ENCODE data around the gene CDCP2.

CDCP2 gene

DNA sequence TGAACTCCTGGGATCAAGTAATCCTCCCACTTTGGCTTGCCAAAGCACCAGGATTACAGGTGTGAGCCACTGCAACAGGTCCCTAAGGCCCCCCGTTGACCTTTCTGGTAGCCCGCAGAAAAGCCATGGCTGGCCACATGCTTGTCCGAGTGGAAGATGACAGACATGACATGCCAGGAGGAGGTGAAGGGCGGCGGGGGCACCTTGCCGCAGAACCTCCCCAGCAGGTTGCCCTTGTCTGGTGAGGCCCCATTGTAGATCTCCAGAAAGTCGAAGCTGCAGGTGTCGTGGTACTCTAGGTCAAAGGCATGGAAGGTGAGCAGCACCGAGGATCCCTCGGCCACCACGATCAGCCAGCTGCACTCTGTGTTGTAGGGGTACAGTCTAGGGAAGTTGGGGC lies 8.4 kb downstream of the CDCP2 start:
- no peak for ATAC-seq
- TF ChIP-seq, protein P1, sequence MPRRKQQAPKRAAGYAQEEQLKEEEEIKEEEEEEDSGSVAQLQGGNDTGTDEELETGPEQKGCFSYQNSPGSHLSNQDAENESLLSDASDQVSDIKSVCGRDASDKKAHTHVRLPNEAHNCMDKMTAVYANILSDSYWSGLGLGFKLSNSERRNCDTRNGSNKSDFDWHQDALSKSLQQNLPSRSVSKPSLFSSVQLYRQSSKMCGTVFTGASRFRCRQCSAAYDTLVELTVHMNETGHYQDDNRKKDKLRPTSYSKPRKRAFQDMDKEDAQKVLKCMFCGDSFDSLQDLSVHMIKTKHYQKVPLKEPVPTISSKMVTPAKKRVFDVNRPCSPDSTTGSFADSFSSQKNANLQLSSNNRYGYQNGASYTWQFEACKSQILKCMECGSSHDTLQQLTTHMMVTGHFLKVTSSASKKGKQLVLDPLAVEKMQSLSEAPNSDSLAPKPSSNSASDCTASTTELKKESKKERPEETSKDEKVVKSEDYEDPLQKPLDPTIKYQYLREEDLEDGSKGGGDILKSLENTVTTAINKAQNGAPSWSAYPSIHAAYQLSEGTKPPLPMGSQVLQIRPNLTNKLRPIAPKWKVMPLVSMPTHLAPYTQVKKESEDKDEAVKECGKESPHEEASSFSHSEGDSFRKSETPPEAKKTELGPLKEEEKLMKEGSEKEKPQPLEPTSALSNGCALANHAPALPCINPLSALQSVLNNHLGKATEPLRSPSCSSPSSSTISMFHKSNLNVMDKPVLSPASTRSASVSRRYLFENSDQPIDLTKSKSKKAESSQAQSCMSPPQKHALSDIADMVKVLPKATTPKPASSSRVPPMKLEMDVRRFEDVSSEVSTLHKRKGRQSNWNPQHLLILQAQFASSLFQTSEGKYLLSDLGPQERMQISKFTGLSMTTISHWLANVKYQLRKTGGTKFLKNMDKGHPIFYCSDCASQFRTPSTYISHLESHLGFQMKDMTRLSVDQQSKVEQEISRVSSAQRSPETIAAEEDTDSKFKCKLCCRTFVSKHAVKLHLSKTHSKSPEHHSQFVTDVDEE (CRISPR knock-in tag; IDR thresholded peaks at IDR 0.05), result no peak
- TF ChIP-seq ZNF8 (CRISPR knock-in tag; IDR thresholded peaks at IDR 0.05), result no peak
- no peak for TF ChIP-seq BACH2 (CRISPR knock-in tag; IDR thresholded peaks at IDR 0.05; ENCODE audit: borderline replicate concordance)
- TF ChIP-seq GLIS3 (CRISPR knock-in tag; IDR thresholded peaks at IDR 0.05), result no peak
- no peak for TF ChIP-seq OSR1 (CRISPR knock-in tag; IDR thresholded peaks at IDR 0.05)
- no peak for TF ChIP-seq ESRRG (CRISPR knock-in tag; IDR thresholded peaks at IDR 0.05)
- TF ChIP-seq, protein P2, sequence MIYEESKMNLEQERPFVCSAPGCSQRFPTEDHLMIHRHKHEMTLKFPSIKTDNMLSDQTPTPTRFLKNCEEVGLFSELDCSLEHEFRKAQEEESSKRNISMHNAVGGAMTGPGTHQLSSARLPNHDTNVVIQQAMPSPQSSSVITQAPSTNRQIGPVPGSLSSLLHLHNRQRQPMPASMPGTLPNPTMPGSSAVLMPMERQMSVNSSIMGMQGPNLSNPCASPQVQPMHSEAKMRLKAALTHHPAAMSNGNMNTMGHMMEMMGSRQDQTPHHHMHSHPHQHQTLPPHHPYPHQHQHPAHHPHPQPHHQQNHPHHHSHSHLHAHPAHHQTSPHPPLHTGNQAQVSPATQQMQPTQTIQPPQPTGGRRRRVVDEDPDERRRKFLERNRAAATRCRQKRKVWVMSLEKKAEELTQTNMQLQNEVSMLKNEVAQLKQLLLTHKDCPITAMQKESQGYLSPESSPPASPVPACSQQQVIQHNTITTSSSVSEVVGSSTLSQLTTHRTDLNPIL (CRISPR knock-in tag; IDR thresholded peaks at IDR 0.05; ENCODE audit: low read depth), result no peak
- no peak for TF ChIP-seq ZNF565 (CRISPR knock-in tag; conservative IDR thresholded peaks at IDR 0.05; ENCODE audit: low read depth)
- no peak for TF ChIP-seq ZC3H10 (CRISPR knock-in tag; IDR thresholded peaks at IDR 0.05)
- TF ChIP-seq, protein P3, sequence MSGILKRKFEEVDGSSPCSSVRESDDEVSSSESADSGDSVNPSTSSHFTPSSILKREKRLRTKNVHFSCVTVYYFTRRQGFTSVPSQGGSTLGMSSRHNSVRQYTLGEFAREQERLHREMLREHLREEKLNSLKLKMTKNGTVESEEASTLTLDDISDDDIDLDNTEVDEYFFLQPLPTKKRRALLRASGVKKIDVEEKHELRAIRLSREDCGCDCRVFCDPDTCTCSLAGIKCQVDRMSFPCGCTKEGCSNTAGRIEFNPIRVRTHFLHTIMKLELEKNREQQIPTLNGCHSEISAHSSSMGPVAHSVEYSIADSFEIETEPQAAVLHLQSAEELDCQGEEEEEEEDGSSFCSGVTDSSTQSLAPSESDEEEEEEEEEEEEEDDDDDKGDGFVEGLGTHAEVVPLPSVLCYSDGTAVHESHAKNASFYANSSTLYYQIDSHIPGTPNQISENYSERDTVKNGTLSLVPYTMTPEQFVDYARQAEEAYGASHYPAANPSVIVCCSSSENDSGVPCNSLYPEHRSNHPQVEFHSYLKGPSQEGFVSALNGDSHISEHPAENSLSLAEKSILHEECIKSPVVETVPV (CRISPR knock-in tag; IDR thresholded peaks at IDR 0.05), result no peak
- TF ChIP-seq RARB (CRISPR knock-in tag; IDR thresholded peaks at IDR 0.05), result no peak
- TF ChIP-seq ZNF70 (CRISPR knock-in tag; IDR thresholded peaks at IDR 0.05), result no peak
- TF ChIP-seq SNAI2 (CRISPR knock-in tag; IDR thresholded peaks at IDR 0.05), result no peak
- TF ChIP-seq ARNTL (CRISPR knock-in tag; IDR thresholded peaks at IDR 0.05; ENCODE audit: borderline replicate concordance, low read depth), result no peak
- TF ChIP-seq TOX (CRISPR knock-in tag; IDR thresholded peaks at IDR 0.05; ENCODE audit: borderline replicate concordance), result no peak
- no peak for TF ChIP-seq ISL1 (CRISPR knock-in tag; IDR thresholded peaks at IDR 0.05)
- no peak for TF ChIP-seq CSDC2 (CRISPR knock-in tag; IDR thresholded peaks at IDR 0.05)
- no peak for TF ChIP-seq PPARA (CRISPR knock-in tag; IDR thresholded peaks at IDR 0.05; ENCODE audit: borderline replicate concordance)
- TF ChIP-seq, protein P4, sequence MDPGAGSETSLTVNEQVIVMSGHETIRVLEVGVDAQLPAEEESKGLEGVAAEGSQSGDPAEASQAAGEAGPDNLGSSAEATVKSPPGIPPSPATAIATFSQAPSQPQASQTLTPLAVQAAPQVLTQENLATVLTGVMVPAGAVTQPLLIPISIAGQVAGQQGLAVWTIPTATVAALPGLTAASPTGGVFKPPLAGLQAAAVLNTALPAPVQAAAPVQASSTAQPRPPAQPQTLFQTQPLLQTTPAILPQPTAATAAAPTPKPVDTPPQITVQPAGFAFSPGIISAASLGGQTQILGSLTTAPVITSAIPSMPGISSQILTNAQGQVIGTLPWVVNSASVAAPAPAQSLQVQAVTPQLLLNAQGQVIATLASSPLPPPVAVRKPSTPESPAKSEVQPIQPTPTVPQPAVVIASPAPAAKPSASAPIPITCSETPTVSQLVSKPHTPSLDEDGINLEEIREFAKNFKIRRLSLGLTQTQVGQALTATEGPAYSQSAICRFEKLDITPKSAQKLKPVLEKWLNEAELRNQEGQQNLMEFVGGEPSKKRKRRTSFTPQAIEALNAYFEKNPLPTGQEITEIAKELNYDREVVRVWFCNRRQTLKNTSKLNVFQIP (CRISPR knock-in tag; IDR thresholded peaks at IDR 0.05; ENCODE audit: borderline replicate concordance, low read depth), result no peak
- no peak for TF ChIP-seq ZFP3 (CRISPR knock-in tag; IDR thresholded peaks at IDR 0.05)

DNA sequence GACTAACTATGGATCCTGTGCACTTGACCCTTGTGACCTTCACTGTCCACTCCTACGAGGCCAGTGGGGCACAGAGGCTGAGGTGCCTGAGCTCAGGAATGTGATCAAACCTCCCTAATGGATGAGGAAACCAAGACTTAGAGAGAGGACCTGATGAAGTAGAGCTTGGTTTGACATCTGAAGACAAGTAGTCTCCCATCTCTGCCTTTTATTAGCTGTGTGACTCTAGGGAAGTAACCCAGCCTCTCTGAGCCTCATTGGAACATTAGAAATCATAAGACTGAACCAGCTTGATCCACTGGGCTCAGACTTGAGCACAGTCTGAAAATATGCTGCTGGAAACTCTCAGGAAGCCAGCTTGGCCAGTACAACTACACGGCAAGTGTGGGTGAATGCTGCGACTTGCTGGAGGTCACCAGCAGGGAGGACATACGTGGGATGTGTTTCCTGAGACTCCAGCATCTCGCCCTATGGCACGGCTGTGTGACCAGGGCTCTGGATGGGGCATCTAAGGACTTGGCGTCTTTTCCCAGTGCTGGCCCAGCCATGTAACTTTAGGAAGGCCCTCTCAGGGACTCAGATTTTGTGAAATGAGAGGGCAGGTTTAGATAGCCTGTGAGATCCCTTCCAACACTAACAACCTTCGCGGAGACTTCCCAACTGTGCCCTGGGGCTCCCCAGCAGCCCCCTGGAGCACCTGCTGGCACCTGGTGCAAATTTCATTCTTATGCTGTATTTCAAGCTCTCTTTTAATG lies 10.5 kb downstream of the CDCP2 start:
- TF ChIP-seq, protein P3 (CRISPR knock-in tag; IDR thresholded peaks at IDR 0.05), result no peak
- TF ChIP-seq GLIS3 (CRISPR knock-in tag; IDR thresholded peaks at IDR 0.05) (no peak), ZNF70 (CRISPR knock-in tag; IDR thresholded peaks at IDR 0.05) (no peak), ZNF8 (CRISPR knock-in tag; IDR thresholded peaks at IDR 0.05) (no peak), ZNF565 (CRISPR knock-in tag; conservative IDR thresholded peaks at IDR 0.05; ENCODE audit: low read depth) (no peak), OSR1 (CRISPR knock-in tag; IDR thresholded peaks at IDR 0.05) (no peak), ESRRG (CRISPR knock-in tag; IDR thresholded peaks at IDR 0.05) (no peak), ZC3H10 (CRISPR knock-in tag; IDR thresholded peaks at IDR 0.05) (no peak), RARB (CRISPR knock-in tag; IDR thresholded peaks at IDR 0.05) (no peak), CSDC2 (CRISPR knock-in tag; IDR thresholded peaks at IDR 0.05) (no peak), ISL1 (CRISPR knock-in tag; IDR thresholded peaks at IDR 0.05) (no peak), PPARA (CRISPR knock-in tag; IDR thresholded peaks at IDR 0.05; ENCODE audit: borderline replicate concordance) (no peak), SNAI2 (CRISPR knock-in tag; IDR thresholded peaks at IDR 0.05) (no peak), ZFP30 (CRISPR knock-in tag; IDR thresholded peaks at IDR 0.05) (no peak), ZFP3 (CRISPR knock-in tag; IDR thresholded peaks at IDR 0.05) (no peak), TOX (CRISPR knock-in tag; IDR thresholded peaks at IDR 0.05; ENCODE audit: borderline replicate concordance) (no peak), BACH2 (CRISPR knock-in tag; IDR thresholded peaks at IDR 0.05; ENCODE audit: borderline replicate concordance) (no peak)
- TF ChIP-seq, protein P2 (CRISPR knock-in tag; IDR thresholded peaks at IDR 0.05; ENCODE audit: low read depth), result no peak
- TF ChIP-seq, protein P4 (CRISPR knock-in tag; IDR thresholded peaks at IDR 0.05; ENCODE audit: borderline replicate concordance, low read depth), result no peak
- ATAC-seq, result no peak

Data from SK-N-SH treated with all-trans-retinoic acid at 6 μM for 48 hours (cell line).